Caco-2 (cell line): Measurements from ENCODE around the gene NUDT15. TPM values are rescaled to one million over a fixed set of nuclear protein-coding genes. Genes with fewer than 3 reads are reported as not detected.

Experiments used
- BruUV-seq: library from RNA; stranded (reverse); fragments of 400-500 nt; replicated peaks from 2 replicates; lab custom pipeline; 2021; lab: Mats Ljungman, UMichigan
- CTCF ChIA-PET: fragments of 300-600 bp; sonication (Branson Sonifier 250); formaldehyde crosslinking; loops from one replicate; lab custom pipeline; 2022; ENCODE audit warnings: antibody characterized with exemption; lab: Charles Lee
- POLR2A ChIA-PET: fragments of 300-600 bp; sonication (Branson Sonifier 250); formaldehyde crosslinking; loops from one replicate; lab custom pipeline; 2022; ENCODE audit warnings: antibody characterized with exemption; lab: Charles Lee
- DNase-seq, 2 experiments: peaks; one replicate each; pipeline versions ENCODE4 v3.0.0 to v3.0.0-alpha.2; 2020 to 2022
- H3K27me3 ChIP-seq: replicated peaks from 2 replicates; pipeline ENCODE4 v1.6.0; 2011; ENCODE audit warnings: low read length; ENCODE audit not compliant: control insufficient read depth, insufficient read depth
- H3K36me3 ChIP-seq: 2 replicates; pipeline ENCODE4 v1.5.1; 2011; ENCODE audit warnings: low read length; ENCODE audit not compliant: control insufficient read depth, insufficient read depth
- H3K4me1 ChIP-seq: fragments of 250-450 bp; sonication (Bioruptor Pico); 2 replicates; pipeline ENCODE4 v1.5.1; 2020; ENCODE audit warnings: mild to moderate bottlenecking
- H3K4me3 ChIP-seq: 2 replicates; pipeline ENCODE4 v1.5.1; 2011; ENCODE audit warnings: low read depth, mild to moderate bottlenecking, control low read depth, low read length
- H3K9me3 ChIP-seq: fragments of 250-450 bp; sonication (Bioruptor Pico); 2 replicates; pipeline ENCODE4 v1.5.1; 2020; ENCODE audit warnings: mild to moderate bottlenecking, moderate library complexity
- H3K27ac Mint-ChIP-seq: one replicate; pipeline ENCODE4 v1.8.0; 2022; ENCODE audit warnings: mixed read lengths; ENCODE audit not compliant: unreplicated experiment
- H3K27me3 Mint-ChIP-seq: one replicate; pipeline ENCODE4 v1.8.0; 2022; ENCODE audit warnings: mixed read lengths; ENCODE audit not compliant: insufficient read depth, unreplicated experiment
- H3K36me3 Mint-ChIP-seq: one replicate; pipeline ENCODE4 v1.8.0; 2022; ENCODE audit warnings: mild to moderate bottlenecking, mixed read lengths; ENCODE audit not compliant: insufficient read depth, unreplicated experiment
- H3K4me1 Mint-ChIP-seq: one replicate; pipeline ENCODE4 v1.8.0; 2022; ENCODE audit warnings: low read depth, mixed read lengths; ENCODE audit not compliant: unreplicated experiment
- H3K4me3 Mint-ChIP-seq: one replicate; pipeline ENCODE4 v1.8.0; 2022; ENCODE audit warnings: mild to moderate bottlenecking, moderate library complexity, mixed read lengths; ENCODE audit not compliant: unreplicated experiment
- H3K9me3 Mint-ChIP-seq: one replicate; pipeline ENCODE4 v1.8.0; 2022; ENCODE audit warnings: mixed read lengths; ENCODE audit not compliant: unreplicated experiment
- CTCF ChIP-seq, 2 experiments: fragments of 200-600 bp in 1 of 2; IDR thresholded peaks; 1 replicate in 1 of 2; 2 replicates in 1 of 2; pipeline versions ENCODE4 v1.5.1 to v1.8.0; 2011 to 2022; ENCODE audit warnings: antibody characterized with exemption in 1 of 2, control low read depth in 1 of 2, inconsistent platforms in 1 of 2, low read depth in 1 of 2, low read length in 1 of 2, mild to moderate bottlenecking in 1 of 2, moderate library complexity in 1 of 2; ENCODE audit not compliant: insufficient read depth in 1 of 2, severe bottlenecking in 1 of 2, unreplicated experiment in 1 of 2
- intact Hi-C: fragments of 100-400 bp; cut with micrococcal nuclease; formaldehyde crosslinking; loops from one replicate; pipeline ENCODE4 v1.10.0; 2022; ENCODE audit not compliant: unreplicated experiment
- total RNA-seq: library from RNA; stranded (reverse); gene quantifications from 2 replicates; pipeline ENCODE4 v1.2.3, GENCODE V29; 2022

NUDT15 gene
- total RNA-seq, 1 experiment from 2014 or later, result 36.0 TPM

GRCh38 chr13:48094404-48094780 is 56.9 kb downstream of the NUDT15 start:
- no peak for TF ChIP-seq CTCF (IDR thresholded peaks at IDR 0.05; ENCODE audit: insufficient read depth in 1 of 2, low read depth in 1 of 2, low read length in 1 of 2, severe bottlenecking in 1 of 2, unreplicated experiment in 1 of 2)
- H3K27ac Mint-ChIP-seq, result peak overlapping the region; percentile 97
- H3K9me3 Mint-ChIP-seq, result no peaks in the 10 kb centered on the region
- Histone ChIP-seq H3K9me3 (no peaks in the 10 kb centered on the region), H3K27me3 (no peaks in the 10 kb centered on the region), H3K4me1 (peaks cover 25% of the 10 kb centered on the region), H3K36me3 (no peaks in the 10 kb centered on the region), H3K4me3 (peak overlapping the region; percentile 81)
- DNase-seq, result no peak
- ChIA-PET POLR2A (no interaction called here), CTCF (interaction anchor here (0.6 to 1.8 kb wide), 4 partner anchors 57 to 964 kb away, joined by 3 to 12 read pairs (median 4); partner anchors contain the start of genes ITM2B and NUDT15)
- H3K4me3 Mint-ChIP-seq, result peak overlapping the region; percentile 91
- BruUV-seq, result TSS peak; percentile 45
- intact Hi-C loops, result no loop called here
- peaks cover 13% of the 10 kb centered on the region for H3K36me3 Mint-ChIP-seq
- no peaks in the 10 kb centered on the region for H3K27me3 Mint-ChIP-seq
- peaks cover 21% of the 10 kb centered on the region for H3K4me1 Mint-ChIP-seq

- CTCF ChIA-PET, result interaction anchor here (0.6 to 1.8 kb wide), 8 partner anchors 57 to 1691 kb away, joined by 3 to 12 read pairs (median 4); partner anchors contain the start of genes ITM2B and NUDT15
- peak; percentile 95 to 98 for DNase-seq
- Mint-ChIP-seq H3K36me3 (peaks cover 13% of the 10 kb centered on the region), H3K4me3 (peak within 1 kb of the TSS; percentile 91), H3K27me3 (no peaks in the 10 kb centered on the region), H3K4me1 (peaks cover 21% of the 10 kb centered on the region), H3K9me3 (no peaks in the 10 kb centered on the region), H3K27ac (peak within 1 kb of the TSS; percentile 97)
- no peaks in the 10 kb centered on the region for H3K27me3 ChIP-seq
- TF ChIP-seq CTCF (IDR thresholded peaks at IDR 0.05; ENCODE audit: insufficient read depth in 1 of 2, low read depth in 1 of 2, low read length in 1 of 2, severe bottlenecking in 1 of 2, unreplicated experiment in 1 of 2), result peak; percentile 97 to 100
- peaks cover 25% of the 10 kb centered on the region for H3K4me1 ChIP-seq
- H3K4me3 ChIP-seq, result peak within 1 kb of the TSS; percentile 81
- H3K36me3 ChIP-seq, result no peaks in the 10 kb centered on the region
- BruUV-seq, result no TSS peak
- intact Hi-C loops, result no loop called here
- POLR2A ChIA-PET, result interaction anchor here (0.6 to 1.0 kb wide), 3 partner anchors 57 to 485 kb away, joined by 3 to 6 read pairs (median 4); partner anchors contain the start of gene NUDT15
- no peaks in the 10 kb centered on the region for H3K9me3 ChIP-seq
These were observed 57.4 kb downstream of the NUDT15 start, which contains the start of gene MED4 for GRCh38 chr13:48094781-48095502. Gene MED4 (minus strand): TSS chr13:48095104. CDS start chr13:48095078, 26 bp downstream.

DNA sequence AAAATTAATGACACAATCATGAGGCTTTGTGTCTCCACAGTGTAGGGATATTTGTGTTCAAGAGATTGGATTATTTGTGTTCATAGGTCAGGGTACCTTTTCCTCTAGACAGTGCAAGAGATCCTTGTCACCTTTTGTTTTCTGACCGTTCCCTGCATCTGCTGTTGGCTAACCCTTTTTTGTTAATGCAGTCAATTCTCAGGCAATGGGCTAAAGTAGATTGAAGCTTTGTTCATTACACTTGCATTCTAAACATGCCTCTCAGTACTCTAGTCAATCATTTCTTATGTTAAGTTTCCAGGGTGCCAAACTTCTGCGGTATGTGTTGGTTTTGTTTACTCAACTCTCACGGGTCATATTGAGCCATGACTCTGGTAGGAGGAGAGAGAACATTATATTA is 59.1 kb downstream of the NUDT15 start:
- ChIA-PET POLR2A (no interaction called here), CTCF (interaction anchor here (0.6 kb wide), 1 partner anchor 484 kb away, joined by 3 read pairs; no protein-coding TSS in a partner anchor)
- H3K36me3 ChIP-seq, result no peaks in the 10 kb centered on the region
- H3K9me3 Mint-ChIP-seq, result no peaks in the 10 kb centered on the region
- H3K4me3 Mint-ChIP-seq, result peak overlapping the region; percentile 24
- peaks cover 17% of the 10 kb centered on the region for H3K4me1 Mint-ChIP-seq
- no peak overlapping the region for H3K27ac Mint-ChIP-seq
- peak in 1 of 2 experiments; percentile 45 for DNase-seq
- H3K4me3 ChIP-seq, result no peak overlapping the region
- H3K27me3 Mint-ChIP-seq, result no peaks in the 10 kb centered on the region
- TF ChIP-seq CTCF (IDR thresholded peaks at IDR 0.05; ENCODE audit: insufficient read depth in 1 of 2, low read depth in 1 of 2, low read length in 1 of 2, severe bottlenecking in 1 of 2, unreplicated experiment in 1 of 2), result no peak
- BruUV-seq, result no TSS peak
- H3K9me3 ChIP-seq, result no peaks in the 10 kb centered on the region
- intact Hi-C loops, result no loop called here
- peaks cover 25% of the 10 kb centered on the region for H3K4me1 ChIP-seq
- H3K36me3 Mint-ChIP-seq, result peaks cover 13% of the 10 kb centered on the region
- no peaks in the 10 kb centered on the region for H3K27me3 ChIP-seq

Other genes starting within 250 kb of the NUDT15 start
- 77.8 and 80.8 TPM in 2 replicates for gene SUCLA2, start 36.5 kb upstream of the NUDT15 start, total RNA-seq
- gene MED4, start 57.4 kb downstream of the NUDT15 start, total RNA-seq, result 56.8 and 62.1 TPM in 2 replicates
- gene ITM2B, start 195.5 kb downstream of the NUDT15 start, total RNA-seq, result 202 and 224 TPM in 2 replicates